Liver (tissue), 9 donors: ENCODE measurements around the gene OARD1. TPM values are rescaled to one million over a fixed set of nuclear protein-coding genes. Genes with fewer than 3 reads are reported as not detected.

ENCODE experiments used
- DNase-seq: peaks from one replicate; pipeline ENCODE4 v3.0.0-alpha.2; 2017; ENCODE audit warnings: low spot score
- H3K27ac ChIP-seq, 2 donors: one replicate each; pipeline ENCODE4 v1.7.0; 2013; ENCODE audit warnings: inconsistent platforms in 2 of 2, low read length in 2 of 2, control low read depth in 1 of 2, low read depth in 1 of 2, mild to moderate bottlenecking in 1 of 2
- H3K27me3 ChIP-seq, 4 donors: one replicate each; pipeline versions ENCODE4 v1.6.1 to v1.7.0; 2013; ENCODE audit warnings: low read length in 3 of 4, inconsistent platforms in 1 of 4, mild to moderate bottlenecking in 1 of 4, moderate library complexity in 1 of 4; ENCODE audit not compliant: control insufficient read depth in 4 of 4, insufficient read depth in 4 of 4
- H3K36me3 ChIP-seq, 4 donors: one replicate each; pipeline versions ENCODE4 v1.6.1 to v1.7.0; 2013; ENCODE audit warnings: low read length in 3 of 4, mild to moderate bottlenecking in 3 of 4, low read depth in 1 of 4, moderate library complexity in 1 of 4; ENCODE audit not compliant: control insufficient read depth in 4 of 4, insufficient read depth in 3 of 4
- H3K4me1 ChIP-seq, 4 donors: one replicate each; pipeline versions ENCODE4 v1.6.1 to v1.7.0; 2013; ENCODE audit warnings: low read length in 3 of 4, mild to moderate bottlenecking in 3 of 4, moderate library complexity in 1 of 4; ENCODE audit not compliant: control insufficient read depth in 4 of 4, insufficient read depth in 4 of 4
- H3K4me3 ChIP-seq, 3 donors: one replicate each; pipeline versions ENCODE4 v1.6.1 to v1.7.0; 2013; ENCODE audit warnings: low read length in 3 of 3, control low read depth in 1 of 3, low read depth in 1 of 3, mild to moderate bottlenecking in 1 of 3
- H3K9ac ChIP-seq, 2 donors: one replicate each; pipeline ENCODE4 v1.7.0; 2013; ENCODE audit warnings: low read length in 2 of 2, mild to moderate bottlenecking in 2 of 2, moderate library complexity in 2 of 2, control low read depth in 1 of 2, low read depth in 1 of 2
- H3K9me3 ChIP-seq, 4 donors: one replicate each; pipeline versions ENCODE4 v1.6.1 to v1.7.0; 2013; ENCODE audit warnings: low read length in 3 of 4; ENCODE audit not compliant: control insufficient read depth in 4 of 4
- EGR1 ChIP-seq, 2 donors: IDR thresholded peaks; 2 replicates each; pipeline ENCODE4 v1.6.1; 2016 to 2018; ENCODE audit warnings: antibody characterized with exemption in 2 of 2, low read depth in 2 of 2
- FOXA1 ChIP-seq: IDR thresholded peaks from 2 replicates; pipeline ENCODE4 v1.6.1; 2016; ENCODE audit warnings: antibody characterized with exemption
- FOXA2 ChIP-seq: IDR thresholded peaks from 2 replicates; pipeline ENCODE4 v1.6.1; 2016; ENCODE audit warnings: antibody characterized with exemption
- GABPA ChIP-seq, 2 donors: IDR thresholded peaks in 1 of 2; conservative IDR thresholded peaks in 1 of 2; 2 replicates each; pipeline ENCODE4 v1.6.1; 2016; ENCODE audit warnings: antibody characterized with exemption in 2 of 2, mild to moderate bottlenecking in 1 of 2, moderate library complexity in 1 of 2
- HNF4A ChIP-seq, 2 donors: conservative IDR thresholded peaks; 2 replicates each; pipeline ENCODE4 v1.6.1; 2016; ENCODE audit warnings: antibody characterized with exemption in 2 of 2, mild to moderate bottlenecking in 2 of 2
- HNF4G ChIP-seq: IDR thresholded peaks from 2 replicates; pipeline ENCODE4 v1.6.1; 2016; ENCODE audit warnings: antibody characterized with exemption
- JUND ChIP-seq, 2 donors: IDR thresholded peaks; 2 replicates each; pipeline ENCODE4 v1.6.1; 2016; ENCODE audit warnings: antibody characterized with exemption in 2 of 2
- NR2F2 ChIP-seq: IDR thresholded peaks from 2 replicates; pipeline ENCODE4 v1.6.1; 2016; ENCODE audit warnings: antibody characterized with exemption
- RAD21 ChIP-seq, 2 donors: IDR thresholded peaks; 2 replicates each; pipeline ENCODE4 v1.6.1; 2016; ENCODE audit warnings: antibody characterized with exemption in 2 of 2, mild to moderate bottlenecking in 2 of 2
- RXRA ChIP-seq, 2 donors: IDR thresholded peaks; 2 replicates each; pipeline ENCODE4 v1.6.1; 2017 to 2018; ENCODE audit warnings: antibody characterized with exemption in 2 of 2, mild to moderate bottlenecking in 1 of 2
- SP1 ChIP-seq: IDR thresholded peaks from 2 replicates; pipeline ENCODE4 v1.6.1; 2018; ENCODE audit warnings: antibody characterized with exemption, mild to moderate bottlenecking
- TAF1 ChIP-seq: conservative IDR thresholded peaks from 2 replicates; pipeline ENCODE4 v1.6.1; 2016; ENCODE audit warnings: antibody characterized with exemption, mild to moderate bottlenecking
- YY1 ChIP-seq: IDR thresholded peaks from 2 replicates; pipeline ENCODE4 v1.6.1; 2016; ENCODE audit warnings: antibody characterized with exemption, mild to moderate bottlenecking
- WGBS: extraction: QIAGEN DNeasy Blood & Tissue Kit; methylation state at CpG from one replicate; pipeline ENCODE4 v1.1.7; 2013; 5-methylcytosine and 5-hydroxymethylcytosine counted together
- polyA plus RNA-seq, 2 donors: library from polyadenylated mRNA; stranded (reverse) in 1 of 2; unstranded in 1 of 2; fragments of 200-250 nt in 1 of 2; fragments of >200 nt in 1 of 2; fragmentation: Nextera tagmentation in 1 of 2; extraction: Ambion mirVana in 1 of 2; gene quantifications; one replicate each; pipeline versions ENCODE4 v1.2.1 to v1.2.3, GENCODE V29; 2013 to 2015
- total RNA-seq, 2 donors: library from RNA; depleted of rRNA; stranded (reverse); fragments of >200 nt; gene quantifications; one replicate each; pipeline ENCODE4 v1.2.3, GENCODE V29; 2014
- TF ChIP-seq, protein P1 (sequence below): IDR thresholded peaks from 2 replicates; pipeline ENCODE4 v1.6.1; 2016; ENCODE audit warnings: antibody characterized with exemption
- TF ChIP-seq, protein P2 (sequence below): IDR thresholded peaks from 2 replicates; pipeline ENCODE4 v1.6.1; 2016; ENCODE audit warnings: antibody characterized with exemption, mild to moderate bottlenecking
- TF ChIP-seq, protein P3 (sequence below): fragments of 150-350 bp; IDR thresholded peaks from 2 replicates; pipeline ENCODE4 v1.5.1; 2017; ENCODE audit warnings: improper control_type of control experiment, low read depth, low read length; ENCODE audit not compliant: missing input control
- TF ChIP-seq, protein P4 (sequence below): IDR thresholded peaks from 2 replicates; pipeline ENCODE4 v1.6.1; 2016; ENCODE audit warnings: antibody characterized with exemption
- TF ChIP-seq, protein P5 (sequence below): IDR thresholded peaks from 2 replicates; pipeline ENCODE4 v1.6.1; 2016; ENCODE audit warnings: antibody characterized with exemption
- donor health status: healthy.
- donor health status: healthy.
- donor health status: healthy.
- donor health status: healthy.
- donor health status: healthy.

The OARD1 gene
- total and polyA plus RNA-seq, 4 donors: 20.1 to 28.6 (median 23.0) TPM

DNA sequence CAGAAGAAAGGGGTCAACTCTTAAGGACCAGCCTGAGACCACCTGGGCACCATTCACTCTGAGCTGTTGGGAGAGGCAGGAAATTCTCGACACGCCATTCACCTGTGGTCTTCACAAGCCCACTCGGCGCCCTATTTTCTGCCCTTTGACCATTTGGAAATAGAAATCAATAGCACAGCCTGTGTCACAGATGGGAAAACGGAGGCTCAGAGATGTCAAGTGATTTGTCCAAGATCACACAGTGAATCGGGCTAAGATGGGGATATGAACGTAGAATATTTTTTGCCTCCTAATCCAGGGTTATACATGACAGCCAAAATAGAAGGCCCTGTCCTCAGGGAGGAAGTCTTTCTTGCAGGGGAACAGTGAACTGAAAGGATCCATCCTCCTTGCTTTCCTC, 22.2 kb downstream of the OARD1 start:
- peaks cover 6 to 23% (median 21%) of the 10 kb centered on the region in 4 donors for H3K4me1 ChIP-seq
- no peak overlapping the region for H3K27ac ChIP-seq
- WGBS: 94% methylated on average over 7 of the region's 7 CpGs

More for the DNA sequence above, 22.2 kb downstream of the OARD1 start:
- H3K27me3 ChIP-seq: no peaks in the 10 kb centered on the region
- H3K36me3 ChIP-seq: no peaks in the 10 kb centered on the region
- TF ChIP-seq, protein P1, sequence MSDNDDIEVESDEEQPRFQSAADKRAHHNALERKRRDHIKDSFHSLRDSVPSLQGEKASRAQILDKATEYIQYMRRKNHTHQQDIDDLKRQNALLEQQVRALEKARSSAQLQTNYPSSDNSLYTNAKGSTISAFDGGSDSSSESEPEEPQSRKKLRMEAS: no peak
- TF ChIP-seq, protein P2, sequence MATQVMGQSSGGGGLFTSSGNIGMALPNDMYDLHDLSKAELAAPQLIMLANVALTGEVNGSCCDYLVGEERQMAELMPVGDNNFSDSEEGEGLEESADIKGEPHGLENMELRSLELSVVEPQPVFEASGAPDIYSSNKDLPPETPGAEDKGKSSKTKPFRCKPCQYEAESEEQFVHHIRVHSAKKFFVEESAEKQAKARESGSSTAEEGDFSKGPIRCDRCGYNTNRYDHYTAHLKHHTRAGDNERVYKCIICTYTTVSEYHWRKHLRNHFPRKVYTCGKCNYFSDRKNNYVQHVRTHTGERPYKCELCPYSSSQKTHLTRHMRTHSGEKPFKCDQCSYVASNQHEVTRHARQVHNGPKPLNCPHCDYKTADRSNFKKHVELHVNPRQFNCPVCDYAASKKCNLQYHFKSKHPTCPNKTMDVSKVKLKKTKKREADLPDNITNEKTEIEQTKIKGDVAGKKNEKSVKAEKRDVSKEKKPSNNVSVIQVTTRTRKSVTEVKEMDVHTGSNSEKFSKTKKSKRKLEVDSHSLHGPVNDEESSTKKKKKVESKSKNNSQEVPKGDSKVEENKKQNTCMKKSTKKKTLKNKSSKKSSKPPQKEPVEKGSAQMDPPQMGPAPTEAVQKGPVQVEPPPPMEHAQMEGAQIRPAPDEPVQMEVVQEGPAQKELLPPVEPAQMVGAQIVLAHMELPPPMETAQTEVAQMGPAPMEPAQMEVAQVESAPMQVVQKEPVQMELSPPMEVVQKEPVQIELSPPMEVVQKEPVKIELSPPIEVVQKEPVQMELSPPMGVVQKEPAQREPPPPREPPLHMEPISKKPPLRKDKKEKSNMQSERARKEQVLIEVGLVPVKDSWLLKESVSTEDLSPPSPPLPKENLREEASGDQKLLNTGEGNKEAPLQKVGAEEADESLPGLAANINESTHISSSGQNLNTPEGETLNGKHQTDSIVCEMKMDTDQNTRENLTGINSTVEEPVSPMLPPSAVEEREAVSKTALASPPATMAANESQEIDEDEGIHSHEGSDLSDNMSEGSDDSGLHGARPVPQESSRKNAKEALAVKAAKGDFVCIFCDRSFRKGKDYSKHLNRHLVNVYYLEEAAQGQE: no peak
- TF ChIP-seq NR2F2: no peak
- TF ChIP-seq, protein P3, sequence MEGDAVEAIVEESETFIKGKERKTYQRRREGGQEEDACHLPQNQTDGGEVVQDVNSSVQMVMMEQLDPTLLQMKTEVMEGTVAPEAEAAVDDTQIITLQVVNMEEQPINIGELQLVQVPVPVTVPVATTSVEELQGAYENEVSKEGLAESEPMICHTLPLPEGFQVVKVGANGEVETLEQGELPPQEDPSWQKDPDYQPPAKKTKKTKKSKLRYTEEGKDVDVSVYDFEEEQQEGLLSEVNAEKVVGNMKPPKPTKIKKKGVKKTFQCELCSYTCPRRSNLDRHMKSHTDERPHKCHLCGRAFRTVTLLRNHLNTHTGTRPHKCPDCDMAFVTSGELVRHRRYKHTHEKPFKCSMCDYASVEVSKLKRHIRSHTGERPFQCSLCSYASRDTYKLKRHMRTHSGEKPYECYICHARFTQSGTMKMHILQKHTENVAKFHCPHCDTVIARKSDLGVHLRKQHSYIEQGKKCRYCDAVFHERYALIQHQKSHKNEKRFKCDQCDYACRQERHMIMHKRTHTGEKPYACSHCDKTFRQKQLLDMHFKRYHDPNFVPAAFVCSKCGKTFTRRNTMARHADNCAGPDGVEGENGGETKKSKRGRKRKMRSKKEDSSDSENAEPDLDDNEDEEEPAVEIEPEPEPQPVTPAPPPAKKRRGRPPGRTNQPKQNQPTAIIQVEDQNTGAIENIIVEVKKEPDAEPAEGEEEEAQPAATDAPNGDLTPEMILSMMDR: no peak
- TF ChIP-seq, protein P4, sequence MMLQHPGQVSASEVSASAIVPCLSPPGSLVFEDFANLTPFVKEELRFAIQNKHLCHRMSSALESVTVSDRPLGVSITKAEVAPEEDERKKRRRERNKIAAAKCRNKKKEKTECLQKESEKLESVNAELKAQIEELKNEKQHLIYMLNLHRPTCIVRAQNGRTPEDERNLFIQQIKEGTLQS: no peak
- TF ChIP-seq FOXA1: no peak
- TF ChIP-seq SP1: no peak
- TF ChIP-seq HNF4G: no peak
- TF ChIP-seq FOXA2: no peak
- TF ChIP-seq EGR1 (IDR thresholded peaks at IDR 0.05; ENCODE audit: low read depth in 2 of 2): no peak
- TF ChIP-seq TAF1: no peak
- TF ChIP-seq HNF4A (conservative IDR thresholded peaks at IDR 0.05): no peak
- no peak for TF ChIP-seq RAD21 (IDR thresholded peaks at IDR 0.05)
- TF ChIP-seq JUND (IDR thresholded peaks at IDR 0.05): no peak
- TF ChIP-seq YY1: no peak
- no peak for TF ChIP-seq RXRA (IDR thresholded peaks at IDR 0.05)
- no peak for TF ChIP-seq GABPA (IDR thresholded peaks at IDR 0.05 in 1 of 2, conservative IDR thresholded peaks at IDR 0.05 in 1 of 2)
- TF ChIP-seq, protein P5, sequence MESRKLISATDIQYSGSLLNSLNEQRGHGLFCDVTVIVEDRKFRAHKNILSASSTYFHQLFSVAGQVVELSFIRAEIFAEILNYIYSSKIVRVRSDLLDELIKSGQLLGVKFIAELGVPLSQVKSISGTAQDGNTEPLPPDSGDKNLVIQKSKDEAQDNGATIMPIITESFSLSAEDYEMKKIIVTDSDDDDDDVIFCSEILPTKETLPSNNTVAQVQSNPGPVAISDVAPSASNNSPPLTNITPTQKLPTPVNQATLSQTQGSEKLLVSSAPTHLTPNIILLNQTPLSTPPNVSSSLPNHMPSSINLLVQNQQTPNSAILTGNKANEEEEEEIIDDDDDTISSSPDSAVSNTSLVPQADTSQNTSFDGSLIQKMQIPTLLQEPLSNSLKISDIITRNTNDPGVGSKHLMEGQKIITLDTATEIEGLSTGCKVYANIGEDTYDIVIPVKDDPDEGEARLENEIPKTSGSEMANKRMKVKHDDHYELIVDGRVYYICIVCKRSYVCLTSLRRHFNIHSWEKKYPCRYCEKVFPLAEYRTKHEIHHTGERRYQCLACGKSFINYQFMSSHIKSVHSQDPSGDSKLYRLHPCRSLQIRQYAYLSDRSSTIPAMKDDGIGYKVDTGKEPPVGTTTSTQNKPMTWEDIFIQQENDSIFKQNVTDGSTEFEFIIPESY: no peak
- H3K4me3 ChIP-seq: no peak overlapping the region
- no peaks in the 10 kb centered on the region for H3K9me3 ChIP-seq
- no peak overlapping the region for H3K9ac ChIP-seq
- DNase-seq: no peak
